Measurements from ENCODE around the gene PGA4. TPM values are rescaled to one million over a fixed set of nuclear protein-coding genes. Genes with fewer than 3 reads are reported as not detected.

PGA4 gene
- total and polyA plus RNA-seq, 7 experiments from 2014 or later, result 1.9 TPM; not detected in 6

GRCh38 chr11:61273178-61274078, 51.3 kb downstream of the PGA4 start:
- intact Hi-C loops (cut with micrococcal nuclease), result no loop called here
- Mint-ChIP-seq H3K4me3 (no peak overlapping the region), H3K27me3 (no peaks in the 10 kb centered on the region), H3K36me3 (no peaks in the 10 kb centered on the region), H3K9me3 (no peaks in the 10 kb centered on the region), H3K27ac (no peak overlapping the region), H3K4me1 (peaks cover 0 to 5% (median 0%) of the 10 kb centered on the region in 7 donors)
- Histone ChIP-seq H3K36me3 (ENCODE audit: control insufficient read depth in 2 of 3, insufficient read depth in 3 of 3, low read length in 3 of 3) (no peaks in the 10 kb centered on the region), H3K4me3 (ENCODE audit: low read length) (no peak overlapping the region), H3K4me1 (ENCODE audit: control insufficient read depth in 2 of 2, insufficient read depth in 2 of 2, low read length in 2 of 2) (no peaks in the 10 kb centered on the region), H3K27ac (ENCODE audit: low read depth, low read length) (no peak overlapping the region), H3K27me3 (ENCODE audit: control insufficient read depth in 2 of 2, insufficient read depth in 2 of 2, low read length in 2 of 2) (no peaks in the 10 kb centered on the region), H3K9me3 (ENCODE audit: control insufficient read depth in 2 of 3, low read length in 3 of 3) (no peaks in the 10 kb centered on the region)
- POLR2A ChIA-PET, result interaction anchor here (0.5 kb wide), 1 partner anchor 11 kb away, joined by 3 read pairs; no protein-coding TSS in a partner anchor
- DNase-seq (no peak), ATAC-seq (no peak)
- CTCF ChIA-PET, result no interaction called here

DNA sequence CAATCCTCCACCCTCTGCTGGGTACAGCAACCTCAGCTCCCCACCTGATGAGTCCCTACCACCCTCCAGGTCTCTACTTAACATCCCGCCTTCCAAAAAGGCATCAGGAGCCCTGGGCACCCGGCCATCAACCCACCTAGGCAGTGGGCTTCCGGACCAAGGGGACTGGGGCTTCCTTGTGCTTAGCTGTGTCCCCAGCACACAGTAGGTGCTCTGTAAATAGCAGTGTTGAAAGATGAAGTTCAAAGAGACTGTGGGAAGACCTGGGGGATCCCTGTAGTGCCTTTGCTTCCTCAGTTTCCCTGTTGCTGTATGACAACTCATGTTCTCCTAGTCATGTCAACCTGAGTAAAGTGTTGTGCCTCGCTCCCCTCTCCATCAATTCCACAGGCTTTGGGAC, 51.9 kb downstream of the PGA4 start:
- Mint-ChIP-seq H3K36me3 (no peaks in the 10 kb centered on the region), H3K9me3 (no peaks in the 10 kb centered on the region), H3K27me3 (no peaks in the 10 kb centered on the region), H3K27ac (no peak overlapping the region), H3K4me3 (no peak overlapping the region), H3K4me1 (peaks cover 0 to 5% (median 0%) of the 10 kb centered on the region in 7 donors)
- POLR2A ChIA-PET, result no interaction called here
- no peak overlapping the region for H3K4me3 ChIP-seq (ENCODE audit: low read length)
- no peaks in the 10 kb centered on the region for H3K4me1 ChIP-seq (ENCODE audit: control insufficient read depth in 2 of 2, insufficient read depth in 2 of 2, low read length in 2 of 2)
- no peaks in the 10 kb centered on the region for H3K36me3 ChIP-seq (ENCODE audit: control insufficient read depth in 2 of 3, insufficient read depth in 3 of 3, low read length in 3 of 3)
- H3K27ac ChIP-seq (ENCODE audit: low read depth, low read length), result no peak overlapping the region
- H3K27me3 ChIP-seq (ENCODE audit: control insufficient read depth in 2 of 2, insufficient read depth in 2 of 2, low read length in 2 of 2), result no peaks in the 10 kb centered on the region
- CTCF ChIA-PET, result no interaction called here
- no peak for ATAC-seq
- no peak for DNase-seq
- intact Hi-C loops (cut with micrococcal nuclease), result no loop called here
- no peaks in the 10 kb centered on the region for H3K9me3 ChIP-seq (ENCODE audit: control insufficient read depth in 2 of 3, low read length in 3 of 3)

DNA sequence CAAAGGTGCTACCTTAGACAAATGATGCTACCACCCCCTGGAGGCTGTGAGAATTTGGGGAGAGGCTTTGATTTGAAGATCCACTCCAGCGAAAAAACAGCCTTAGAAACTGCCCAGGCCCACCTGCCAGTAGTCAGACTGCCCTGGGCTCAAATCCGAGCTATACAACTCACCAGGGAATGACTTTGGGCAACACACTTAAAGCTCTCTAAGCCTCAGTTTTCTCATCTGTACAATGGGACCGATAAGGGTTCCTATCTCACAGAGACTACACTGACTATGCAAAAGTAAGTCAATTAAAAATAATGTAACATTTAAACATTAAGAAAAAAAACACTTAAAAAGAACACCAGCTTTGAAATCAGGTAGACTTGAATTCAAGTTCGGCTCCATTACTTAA, 53.0 kb downstream of the PGA4 start:
- intact Hi-C loops (cut with micrococcal nuclease), result no loop called here
- H3K27ac Mint-ChIP-seq, result no peak overlapping the region
- Histone ChIP-seq H3K4me3 (ENCODE audit: low read length) (no peak overlapping the region), H3K27ac (ENCODE audit: low read depth, low read length) (no peak overlapping the region), H3K4me1 (ENCODE audit: control insufficient read depth in 2 of 2, insufficient read depth in 2 of 2, low read length in 2 of 2) (no peaks in the 10 kb centered on the region), H3K9me3 (ENCODE audit: control insufficient read depth in 2 of 3, low read length in 3 of 3) (no peaks in the 10 kb centered on the region), H3K27me3 (ENCODE audit: control insufficient read depth in 2 of 2, insufficient read depth in 2 of 2, low read length in 2 of 2) (no peaks in the 10 kb centered on the region), H3K36me3 (ENCODE audit: control insufficient read depth in 2 of 3, insufficient read depth in 3 of 3, low read length in 3 of 3) (no peaks in the 10 kb centered on the region)
- DNase-seq, result no peak
- no peaks in the 10 kb centered on the region for H3K9me3 Mint-ChIP-seq
- no peaks in the 10 kb centered on the region for H3K36me3 Mint-ChIP-seq
- H3K27me3 Mint-ChIP-seq, result no peaks in the 10 kb centered on the region
- no peak for ATAC-seq
- CTCF ChIA-PET, result no interaction called here
- POLR2A ChIA-PET, result no interaction called here
- no peak overlapping the region for H3K4me3 Mint-ChIP-seq
- H3K4me1 Mint-ChIP-seq, result peaks cover 0 to 3% (median 0%) of the 10 kb centered on the region in 7 donors

DNA sequence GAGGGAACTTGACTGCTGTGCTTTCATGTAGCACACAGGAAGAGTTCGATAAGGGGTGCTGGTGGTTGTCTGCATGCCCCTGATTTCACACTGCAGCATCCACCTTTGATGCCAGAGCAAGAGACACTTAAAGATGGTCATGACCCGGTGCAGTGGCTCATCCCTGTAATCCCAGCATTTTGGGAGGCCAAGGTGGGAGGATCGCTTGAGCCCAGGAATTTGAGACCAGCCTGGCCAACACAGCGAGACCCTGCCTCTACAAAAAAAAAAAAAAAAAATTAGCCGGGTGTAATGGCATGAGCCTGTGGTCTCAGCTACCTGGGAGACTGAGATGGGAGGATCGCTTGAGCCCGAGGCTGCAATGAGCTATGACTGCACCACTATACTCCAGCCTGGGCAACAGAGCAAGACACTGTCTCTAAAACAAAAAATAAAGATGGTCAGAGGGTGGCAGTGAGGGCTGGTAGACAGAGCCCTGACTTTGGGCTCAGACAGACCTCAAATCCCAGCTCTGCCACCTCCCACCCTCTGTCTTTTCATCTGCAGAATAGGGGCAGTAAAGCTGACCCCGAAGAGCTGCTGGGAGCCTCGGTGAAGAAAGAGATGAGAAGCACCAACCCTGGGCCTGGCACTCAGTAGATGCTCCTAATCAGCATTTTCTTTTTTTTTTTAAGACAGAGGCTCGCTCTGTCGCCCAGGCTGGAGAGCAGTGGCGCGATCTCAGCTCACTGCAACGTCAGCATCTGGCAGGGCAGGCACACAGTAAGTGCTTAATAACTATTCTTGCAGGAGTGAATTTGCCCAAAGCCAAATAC, 55.2 kb downstream of the PGA4 start:
- H3K4me3 ChIP-seq (ENCODE audit: low read length), result no peak overlapping the region
- H3K36me3 ChIP-seq (ENCODE audit: control insufficient read depth in 2 of 3, insufficient read depth in 3 of 3, low read length in 3 of 3), result no peaks in the 10 kb centered on the region
- H3K4me1 ChIP-seq (ENCODE audit: control insufficient read depth in 2 of 2, insufficient read depth in 2 of 2, low read length in 2 of 2), result no peaks in the 10 kb centered on the region
- no peaks in the 10 kb centered on the region for H3K9me3 ChIP-seq (ENCODE audit: control insufficient read depth in 2 of 3, low read length in 3 of 3)
- DNase-seq (no peak), ATAC-seq (no peak)
- H3K4me3 Mint-ChIP-seq, result no peak overlapping the region
- no peaks in the 10 kb centered on the region for H3K36me3 Mint-ChIP-seq
- no peaks in the 10 kb centered on the region for H3K27me3 Mint-ChIP-seq
- ChIA-PET POLR2A (no interaction called here), CTCF (interaction anchor here (1.4 kb wide), 1 partner anchor 108 kb away, joined by 3 read pairs; no protein-coding TSS in a partner anchor)
- no peaks in the 10 kb centered on the region for H3K4me1 Mint-ChIP-seq
- no peaks in the 10 kb centered on the region for H3K27me3 ChIP-seq (ENCODE audit: control insufficient read depth in 2 of 2, insufficient read depth in 2 of 2, low read length in 2 of 2)
- no peak overlapping the region for H3K27ac Mint-ChIP-seq
- intact Hi-C loops (cut with micrococcal nuclease), result no loop called here
- H3K9me3 Mint-ChIP-seq, result peaks cover 0 to 2% (median 0%) of the 10 kb centered on the region in 11 donors
- no peak overlapping the region for H3K27ac ChIP-seq (ENCODE audit: low read depth, low read length)

GRCh38 chr11:61278001-61278470, 55.9 kb downstream of the PGA4 start:
- no peaks in the 10 kb centered on the region for H3K27me3 Mint-ChIP-seq
- Histone ChIP-seq H3K27me3 (ENCODE audit: control insufficient read depth in 2 of 2, insufficient read depth in 2 of 2, low read length in 2 of 2) (no peaks in the 10 kb centered on the region), H3K27ac (ENCODE audit: low read depth, low read length) (no peak overlapping the region), H3K36me3 (ENCODE audit: control insufficient read depth in 2 of 3, insufficient read depth in 3 of 3, low read length in 3 of 3) (no peaks in the 10 kb centered on the region), H3K4me1 (ENCODE audit: control insufficient read depth in 2 of 2, insufficient read depth in 2 of 2, low read length in 2 of 2) (no peaks in the 10 kb centered on the region), H3K9me3 (ENCODE audit: control insufficient read depth in 2 of 3, low read length in 3 of 3) (no peaks in the 10 kb centered on the region), H3K4me3 (ENCODE audit: low read length) (no peak overlapping the region)
- no peak overlapping the region for H3K27ac Mint-ChIP-seq
- intact Hi-C loops (cut with micrococcal nuclease), result no loop called here
- POLR2A ChIA-PET, result no interaction called here
- no peak overlapping the region for H3K4me3 Mint-ChIP-seq
- no peaks in the 10 kb centered on the region for H3K36me3 Mint-ChIP-seq
- ATAC-seq (no peak), DNase-seq (no peak)
- peaks cover 0 to 2% (median 0%) of the 10 kb centered on the region in 11 donors for H3K9me3 Mint-ChIP-seq
- CTCF ChIA-PET, result interaction anchor here (1.4 kb wide), 1 partner anchor 107 kb away, joined by 3 read pairs; no protein-coding TSS in a partner anchor
- no peaks in the 10 kb centered on the region for H3K4me1 Mint-ChIP-seq

- no peak for DNase-seq
- no peaks in the 10 kb centered on the region for H3K36me3 ChIP-seq (ENCODE audit: control insufficient read depth in 2 of 3, insufficient read depth in 3 of 3, low read length in 3 of 3)
- H3K36me3 Mint-ChIP-seq, result peaks cover 0 to 3% (median 0%) of the 10 kb centered on the region in 5 donors
- H3K27me3 ChIP-seq (ENCODE audit: control insufficient read depth in 2 of 2, insufficient read depth in 2 of 2, low read length in 2 of 2), result no peaks in the 10 kb centered on the region
- H3K27ac Mint-ChIP-seq, result no peak overlapping the region
- peaks cover 0 to 6% (median 0%) of the 10 kb centered on the region in 11 donors for H3K9me3 Mint-ChIP-seq
- no peak overlapping the region for H3K27ac ChIP-seq (ENCODE audit: low read depth, low read length)
- no peak overlapping the region for H3K4me3 ChIP-seq (ENCODE audit: low read length)
- no peaks in the 10 kb centered on the region for H3K27me3 Mint-ChIP-seq
- no peaks in the 10 kb centered on the region for H3K4me1 ChIP-seq (ENCODE audit: control insufficient read depth in 2 of 2, insufficient read depth in 2 of 2, low read length in 2 of 2)
- ChIA-PET CTCF (no interaction called here), POLR2A (no interaction called here)
- peaks cover 0 to 2% (median 0%) of the 10 kb centered on the region in 7 donors for H3K4me1 Mint-ChIP-seq
- H3K4me3 Mint-ChIP-seq, result no peak overlapping the region
- no peak for ATAC-seq
- H3K9me3 ChIP-seq (ENCODE audit: control insufficient read depth in 2 of 3, low read length in 3 of 3), result no peaks in the 10 kb centered on the region
- intact Hi-C loops (cut with micrococcal nuclease), result no loop called here
Measured at GRCh38 chr11:61279934-61280659, 58.0 kb downstream of the PGA4 start.
